ENCODE measurements around the gene IGFBP1. TPM values are rescaled to one million over a fixed set of nuclear protein-coding genes. Genes with fewer than 3 reads are reported as not detected.

Gene IGFBP1
- total RNA-seq, 1 donor from 2014 or later: not detected

GRCh38 chr7:45923818-45924217 is 35.5 kb downstream of the IGFBP1 start:
- DNase-seq (ENCODE audit: low spot score in 2 of 2, unreplicated experiment in 2 of 2): no peak
- H3K9me3 Mint-ChIP-seq: peaks cover 19% of the 10 kb centered on the region
- no peaks in the 10 kb centered on the region for H3K27me3 Mint-ChIP-seq (ENCODE audit: low read depth)
- H3K4me1 Mint-ChIP-seq: peaks cover 35% of the 10 kb centered on the region
- no peak overlapping the region for H3K4me3 Mint-ChIP-seq
- peaks cover 12% of the 10 kb centered on the region for H3K36me3 Mint-ChIP-seq
- H3K27ac Mint-ChIP-seq: no peak overlapping the region
- no peak for TF ChIP-seq CTCF (IDR thresholded peaks at IDR 0.05; ENCODE audit: unreplicated experiment)

- Mint-ChIP-seq H3K36me3 (peaks cover 15% of the 10 kb centered on the region), H3K27ac (no peak overlapping the region), H3K4me3 (no peak overlapping the region), H3K4me1 (peaks cover 32% of the 10 kb centered on the region), H3K9me3 (peaks cover 24% of the 10 kb centered on the region), H3K27me3 (ENCODE audit: low read depth) (no peaks in the 10 kb centered on the region)
- DNase-seq (ENCODE audit: low spot score in 2 of 2, unreplicated experiment in 2 of 2): no peak
- no peak for TF ChIP-seq CTCF (IDR thresholded peaks at IDR 0.05; ENCODE audit: unreplicated experiment)
These were observed 36.0 kb downstream of the IGFBP1 start for GRCh38 chr7:45924283-45924682.

GRCh38 chr7:45927721-45928120 is 39.4 kb downstream of the IGFBP1 start:
- DNase-seq (ENCODE audit: low spot score in 2 of 2, unreplicated experiment in 2 of 2): no peak
- peaks cover 30% of the 10 kb centered on the region for H3K9me3 Mint-ChIP-seq
- H3K4me1 Mint-ChIP-seq: peaks cover 16% of the 10 kb centered on the region
- TF ChIP-seq CTCF (IDR thresholded peaks at IDR 0.05; ENCODE audit: unreplicated experiment): no peak
- H3K36me3 Mint-ChIP-seq: peaks cover 19% of the 10 kb centered on the region
- H3K27me3 Mint-ChIP-seq (ENCODE audit: low read depth): no peaks in the 10 kb centered on the region
- H3K27ac Mint-ChIP-seq: no peak overlapping the region
- H3K4me3 Mint-ChIP-seq: no peak overlapping the region

DNA sequence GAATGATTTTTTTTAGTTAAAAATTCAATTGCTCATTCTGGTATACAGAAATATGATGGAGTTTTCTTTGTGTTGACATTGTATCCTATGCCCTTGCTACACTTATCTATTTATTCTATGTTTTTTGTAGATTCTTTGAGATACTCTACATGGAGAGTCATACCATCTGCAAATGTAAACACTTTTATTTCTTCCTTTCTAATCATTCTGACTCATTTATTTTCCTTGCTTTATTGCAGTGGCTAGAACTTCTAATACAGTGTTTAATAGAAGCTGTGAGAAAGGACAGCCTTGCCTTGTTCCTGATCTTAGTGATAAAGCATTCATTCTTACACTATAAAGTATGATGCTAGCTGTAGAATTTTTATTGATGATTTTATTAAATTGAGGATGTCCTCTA is 42.7 kb downstream of the IGFBP1 start:
- Mint-ChIP-seq H3K9me3 (peaks cover 36% of the 10 kb centered on the region), H3K27ac (no peak overlapping the region), H3K27me3 (ENCODE audit: low read depth) (no peaks in the 10 kb centered on the region), H3K36me3 (peaks cover 19% of the 10 kb centered on the region), H3K4me3 (no peak overlapping the region), H3K4me1 (peaks cover 5% of the 10 kb centered on the region)
- TF ChIP-seq CTCF (IDR thresholded peaks at IDR 0.05; ENCODE audit: unreplicated experiment): no peak
- DNase-seq (ENCODE audit: low spot score in 2 of 2, unreplicated experiment in 2 of 2): no peak

- Mint-ChIP-seq H3K36me3 (no peaks in the 10 kb centered on the region), H3K4me3 (no peak overlapping the region), H3K4me1 (peaks cover 5% of the 10 kb centered on the region), H3K9me3 (peaks cover 12% of the 10 kb centered on the region), H3K27ac (no peak overlapping the region), H3K27me3 (ENCODE audit: low read depth) (no peaks in the 10 kb centered on the region)
- DNase-seq (ENCODE audit: low spot score in 2 of 2, unreplicated experiment in 2 of 2): no peak
- TF ChIP-seq CTCF (IDR thresholded peaks at IDR 0.05; ENCODE audit: unreplicated experiment): no peak
These were observed 49.0 kb downstream of the IGFBP1 start for GRCh38 chr7:45937301-45937700.

GRCh38 chr7:45937862-45938261 is 49.6 kb downstream of the IGFBP1 start:
- DNase-seq (ENCODE audit: low spot score in 2 of 2, unreplicated experiment in 2 of 2): no peak
- Mint-ChIP-seq H3K27ac (no peak overlapping the region), H3K27me3 (ENCODE audit: low read depth) (no peaks in the 10 kb centered on the region), H3K4me1 (peaks cover under 1% of the 10 kb centered on the region), H3K4me3 (no peak overlapping the region), H3K9me3 (peaks cover 12% of the 10 kb centered on the region), H3K36me3 (no peaks in the 10 kb centered on the region)
- no peak for TF ChIP-seq CTCF (IDR thresholded peaks at IDR 0.05; ENCODE audit: unreplicated experiment)

All from mesothelial cell of epicardium (in vitro differentiated cells).